H1 (cell line): ENCODE measurements around the gene ATP2B3. TPM values are rescaled to one million over a fixed set of nuclear protein-coding genes. Genes with fewer than 3 reads are reported as not detected.

Source experiments
- CTCF ChIA-PET: fragments of 300-600 bp; sonication (Branson Sonifier 250); formaldehyde crosslinking; loops from one replicate; lab custom pipeline; 2021; ENCODE audit not compliant: partially characterized antibody; lab: Charles Lee
- POLR2A ChIA-PET: fragments of 300-600 bp; sonication (Branson Sonifier 250); formaldehyde crosslinking; loops from one replicate; lab custom pipeline; 2021; ENCODE audit warnings: inconsistent platforms; ENCODE audit not compliant: partially characterized antibody; lab: Charles Lee
- DNase-seq, 2 experiments: peaks; one replicate each; pipeline versions ENCODE4 v3.0.0 to v3.0.0-alpha.2; 2010 to 2022; ENCODE audit warnings: low spot score in 2 of 2, low read depth in 1 of 2, mixed read lengths in 1 of 2
- FAIRE-seq: peaks from 2 replicates; lab custom pipeline; 2011; peaks lifted over from hg19 to GRCh38; lab: Jason Lieb, UNC
- H2AFZ ChIP-seq: 2 replicates; pipeline ENCODE4 v1.8.1; 2012; ENCODE audit warnings: low read length, inconsistent platforms
- H2AK5ac ChIP-seq: 2 replicates; pipeline ENCODE4 v1.6.1; 2013; ENCODE audit warnings: low read depth, low read length
- H2BK120ac ChIP-seq: replicated peaks from 2 replicates; pipeline ENCODE3; 2013; ENCODE audit warnings: low read depth, low read length, inconsistent platforms
- H2BK12ac ChIP-seq: 2 replicates; pipeline ENCODE4 v1.6.1; 2013; ENCODE audit warnings: low read depth, low read length
- H2BK15ac ChIP-seq: 2 replicates; pipeline ENCODE4 v1.6.1; 2013; ENCODE audit warnings: low read length
- H2BK20ac ChIP-seq: 2 replicates; pipeline ENCODE4 v1.6.1; 2013; ENCODE audit warnings: low read length
- H2BK5ac ChIP-seq: 2 replicates; pipeline ENCODE4 v1.6.1; 2013; ENCODE audit warnings: low read depth, low read length
- H3K14ac ChIP-seq: 2 replicates; pipeline ENCODE4 v1.6.1; 2013; ENCODE audit warnings: inconsistent platforms; ENCODE audit not compliant: insufficient read length
- H3K18ac ChIP-seq: 2 replicates; pipeline ENCODE4 v1.6.1; 2013; ENCODE audit warnings: low read length; ENCODE audit errors: extremely low read depth
- H3K23ac ChIP-seq: 2 replicates; pipeline ENCODE4 v1.6.1; 2013; ENCODE audit warnings: inconsistent platforms; ENCODE audit not compliant: insufficient read length
- H3K23me2 ChIP-seq: 2 replicates; pipeline ENCODE4 v1.6.1; 2013; ENCODE audit warnings: low read depth, low read length
- H3K27ac ChIP-seq: 2 replicates; pipeline ENCODE4 v1.6.1; 2011; ENCODE audit warnings: low read depth, low read length, inconsistent platforms
- H3K27me3 ChIP-seq, 4 experiments: replicated peaks in 1 of 4; 1 replicate in 1 of 4; 2 replicates in 3 of 4; pipeline versions ENCODE4 v1.6.1 to v1.8.1; 2011 to 2013; ENCODE audit warnings: low read length in 3 of 4, mild to moderate bottlenecking in 3 of 4, inconsistent platforms in 2 of 4, mixed read lengths in 2 of 4, moderate library complexity in 1 of 4; ENCODE audit not compliant: control insufficient read depth in 3 of 4, insufficient read depth in 3 of 4; ENCODE audit errors: extremely low read depth in 1 of 4
- H3K36me3 ChIP-seq, 4 experiments: 2 replicates each; pipeline versions ENCODE4 v1.6.1 to v1.8.1; 2011 to 2013; ENCODE audit warnings: mild to moderate bottlenecking in 4 of 4, low read length in 3 of 4, moderate library complexity in 2 of 4, control low read depth in 1 of 4, inconsistent platforms in 1 of 4; ENCODE audit not compliant: insufficient read depth in 4 of 4, control insufficient read depth in 2 of 4
- H3K4ac ChIP-seq: replicated peaks from 2 replicates; pipeline ENCODE3; 2013; ENCODE audit warnings: low read length, low read depth, mixed read lengths, inconsistent platforms; ENCODE audit not compliant: insufficient read length
- H3K4me1 ChIP-seq, 4 experiments: replicated peaks in 1 of 4; 1 replicate in 1 of 4; 2 replicates in 3 of 4; pipeline versions ENCODE4 v1.6.1 to v1.8.1; 2011 to 2013; ENCODE audit warnings: low read length in 3 of 4, inconsistent platforms in 2 of 4, mixed read lengths in 1 of 4; ENCODE audit not compliant: insufficient read depth in 4 of 4, control insufficient read depth in 3 of 4
- H3K4me2 ChIP-seq, 2 experiments: 2 replicates each; pipeline versions ENCODE4 v1.6.1 to v1.8.1; 2011 to 2013; ENCODE audit warnings: low read depth in 2 of 2, low read length in 2 of 2, control low read depth in 1 of 2, inconsistent platforms in 1 of 2, mild to moderate bottlenecking in 1 of 2; ENCODE audit not compliant: insufficient read depth in 1 of 2
- H3K4me3 ChIP-seq, 4 experiments: fragments of 200-600, 300-600 bp in 1 of 4; sonication (generic), shearing (Covaris generic), sonication (Bioruptor Twin) in 1 of 4; 2 replicates each; pipeline versions ENCODE4 v1.5.1 to v1.8.1; 2011 to 2016; ENCODE audit warnings: low read length in 4 of 4, low read depth in 3 of 4, control low read depth in 2 of 4, inconsistent platforms in 2 of 4, mild to moderate bottlenecking in 2 of 4, mixed read lengths in 1 of 4, moderate library complexity in 1 of 4; ENCODE audit not compliant: insufficient read depth in 2 of 4; ENCODE audit errors: extremely low read depth in 1 of 4
- H3K56ac ChIP-seq: replicated peaks from 2 replicates; pipeline ENCODE3; 2013; ENCODE audit warnings: low read depth, mild to moderate bottlenecking, mixed read lengths, low read length, inconsistent platforms; ENCODE audit not compliant: insufficient read length
- H3K79me1 ChIP-seq: 2 replicates; pipeline ENCODE4 v1.6.1; 2013; ENCODE audit warnings: low read depth, low read length, control low read depth
- H3K79me2 ChIP-seq, 2 experiments: 2 replicates each; pipeline versions ENCODE4 v1.6.1 to v1.8.1; 2012 to 2013; ENCODE audit warnings: low read length in 2 of 2, mild to moderate bottlenecking in 2 of 2, inconsistent platforms in 1 of 2; ENCODE audit not compliant: insufficient read depth in 2 of 2, control insufficient read depth in 1 of 2
- H3K9ac ChIP-seq, 4 experiments: replicated peaks in 1 of 4; 1 replicate in 1 of 4; 2 replicates in 3 of 4; pipeline versions ENCODE4 v1.6.1 to v1.8.1; 2011 to 2013; ENCODE audit warnings: low read depth in 3 of 4, low read length in 3 of 4, control low read depth in 2 of 4, mild to moderate bottlenecking in 2 of 4, moderate library complexity in 2 of 4, inconsistent platforms in 1 of 4; ENCODE audit errors: extremely low read depth in 1 of 4
- H3K9me3 ChIP-seq, 2 experiments: 2 replicates each; pipeline versions ENCODE4 v1.6.1 to v1.8.1; 2012 to 2013; ENCODE audit warnings: mild to moderate bottlenecking in 2 of 2, moderate library complexity in 2 of 2, control low read depth in 1 of 2, inconsistent platforms in 1 of 2, low read depth in 1 of 2, low read length in 1 of 2, mixed read lengths in 1 of 2; ENCODE audit not compliant: insufficient read depth in 2 of 2
- H4K20me1 ChIP-seq, 2 experiments: replicated peaks in 1 of 2; 2 replicates each; pipeline versions ENCODE3 to v1.8.1; 2011 to 2013; ENCODE audit warnings: inconsistent platforms in 2 of 2, low read length in 2 of 2, mild to moderate bottlenecking in 1 of 2; ENCODE audit not compliant: insufficient read depth in 2 of 2, control insufficient read depth in 1 of 2
- H4K5ac ChIP-seq: 2 replicates; pipeline ENCODE4 v1.6.1; 2013; ENCODE audit warnings: low read length, low read depth, mixed read lengths, inconsistent platforms; ENCODE audit not compliant: insufficient read length
- H4K8ac ChIP-seq: 2 replicates; pipeline ENCODE4 v1.8.0; 2013; ENCODE audit warnings: mild to moderate bottlenecking, moderate library complexity, low read length, inconsistent platforms; ENCODE audit not compliant: insufficient read depth; ENCODE audit errors: extremely low read depth
- H4K91ac ChIP-seq: replicated peaks from 2 replicates; pipeline ENCODE3; 2013; ENCODE audit warnings: low read length, mixed read lengths, inconsistent platforms; ENCODE audit not compliant: insufficient read length
- ATF3 ChIP-seq: IDR thresholded peaks from 2 replicates; pipeline ENCODE4 v1.6.1; 2011; ENCODE audit warnings: low read depth, mild to moderate bottlenecking, low read length; ENCODE audit not compliant: insufficient read depth
- BCL11A ChIP-seq, 2 experiments: IDR thresholded peaks; one replicate each; pipeline ENCODE4 v1.6.1; 2011; ENCODE audit warnings: low read depth in 2 of 2, low read length in 2 of 2, mild to moderate bottlenecking in 2 of 2
- CHD1 ChIP-seq: IDR thresholded peaks from 2 replicates; pipeline ENCODE4 v1.6.1; 2012; ENCODE audit warnings: low read depth, low read length, improper control_type of control experiment
- CTBP2 ChIP-seq: IDR thresholded peaks from 2 replicates; pipeline ENCODE4 v1.7.0; 2011; ENCODE audit warnings: borderline replicate concordance, mild to moderate bottlenecking, moderate library complexity, mixed read lengths, low read length; ENCODE audit not compliant: insufficient read depth, insufficient read length
- E2F6 ChIP-seq: IDR thresholded peaks from 2 replicates; pipeline ENCODE4 v1.6.1; 2012; ENCODE audit warnings: inconsistent platforms
- JUN ChIP-seq: IDR thresholded peaks from 2 replicates; pipeline ENCODE4 v1.6.1; 2011; ENCODE audit warnings: low read depth, mild to moderate bottlenecking, improper control_type of control experiment, low read length
- SIN3A ChIP-seq, 2 experiments: IDR thresholded peaks in 1 of 2; conservative IDR thresholded peaks in 1 of 2; 2 replicates each; pipeline ENCODE4 v1.6.1; 2011 to 2012; ENCODE audit warnings: low read length in 2 of 2, improper control_type of control experiment in 1 of 2, low read depth in 1 of 2, mild to moderate bottlenecking in 1 of 2
- SIRT6 ChIP-seq: IDR thresholded peaks from one replicate; pipeline ENCODE4 v1.7.1; 2012; ENCODE audit warnings: low read length, inconsistent platforms
- SIX5 ChIP-seq: IDR thresholded peaks from 2 replicates; pipeline ENCODE4 v1.6.1; 2011; ENCODE audit warnings: mild to moderate bottlenecking, low read depth, low read length
- SRF ChIP-seq: IDR thresholded peaks from 2 replicates; pipeline ENCODE4 v1.6.1; 2011; ENCODE audit warnings: mild to moderate bottlenecking, low read depth, low read length, moderate library complexity
- TEAD4 ChIP-seq: IDR thresholded peaks from 2 replicates; pipeline ENCODE4 v1.6.1; 2012; ENCODE audit warnings: low read depth, low read length, inconsistent platforms, mixed read lengths
- USF2 ChIP-seq: IDR thresholded peaks from 2 replicates; pipeline ENCODE4 v1.6.1; 2011; ENCODE audit warnings: low read length, improper control_type of control experiment
- WGBS, 2 experiments: shearing (Covaris generic) in 1 of 2; methylation state at CpG; one replicate each; pipeline versions ENCODE4 v1.1.6 to v1.1.7; 2013 to 2015; ENCODE audit warnings: low lambda C conversion rate in 2 of 2, mixed read lengths in 2 of 2, inconsistent platforms in 1 of 2, low coverage in 1 of 2, missing lambda C conversion rate in 1 of 2; ENCODE audit not compliant: insufficient replicate concordance in 2 of 2, insufficient coverage in 1 of 2, insufficient read length in 1 of 2; ENCODE audit errors: extremely low coverage in 1 of 2, missing lambda C conversion rate in 1 of 2; 5-methylcytosine and 5-hydroxymethylcytosine counted together
- polyA plus RNA-seq, 7 experiments: library from polyadenylated mRNA; depleted of rRNA in 3 of 7; stranded (reverse) in 5 of 7; unstranded in 2 of 7; fragments of >200 nt in 5 of 7; fragments of 200-250 nt in 2 of 7; gene quantifications; 1 replicate in 5 of 7; 2 replicates in 1 of 7; 4 replicates in 1 of 7; pipeline versions ENCODE4 v1.2.1 to v1.2.3, GENCODE V29; 2011 to 2013; ENCODE audit warnings: missing spikeins in 2 of 7, mixed read lengths in 2 of 7
- total RNA-seq: library from RNA; stranded (reverse); fragmentation: NEBNext Ultra II Directional; extraction: Animal tissue kit (Norgen Biotek cat#: 25700); gene quantifications from 2 replicates; pipeline ENCODE4 v1.2.1, GENCODE V29; 2021

ATP2B3 gene
- total and polyA plus RNA-seq, 2 of the 8 experiments (the other 6 are each of a cell fraction or from before 2014, with no cell fraction given): 0.14 to 0.19 TPM

DNA sequence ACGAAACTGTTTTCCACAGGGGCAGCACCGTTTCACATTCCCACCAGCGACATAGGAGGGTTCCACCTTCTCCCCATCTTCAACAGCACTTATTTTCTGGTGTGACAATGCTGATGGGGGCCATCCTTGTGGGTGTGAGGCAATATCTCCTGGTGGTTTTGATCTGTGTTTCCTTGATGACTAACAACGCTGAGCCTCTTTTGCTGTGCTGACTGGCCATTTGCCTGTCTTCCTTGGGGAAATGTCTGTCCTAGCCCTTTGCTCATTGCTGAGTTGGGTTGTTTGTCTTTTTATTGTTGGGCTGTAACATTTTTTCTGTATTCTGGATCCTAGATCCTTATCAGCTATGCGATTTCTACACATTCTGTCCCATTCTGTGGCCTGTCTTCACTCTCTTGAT, 33.7 kb downstream of the ATP2B3 start:
- no peak overlapping the region for H2BK120ac ChIP-seq
- no peak overlapping the region for H3K18ac ChIP-seq
- no peak overlapping the region for H2AFZ ChIP-seq
- H3K4me1 ChIP-seq: no peaks in the 10 kb centered on the region
- H3K4ac ChIP-seq: no peak overlapping the region
- no peak for FAIRE-seq
- H4K20me1 ChIP-seq: no peaks in the 10 kb centered on the region
- H4K91ac ChIP-seq: no peak overlapping the region
- no peak overlapping the region for H3K56ac ChIP-seq
- H2BK20ac ChIP-seq: no peak overlapping the region
- no peak for DNase-seq
- H3K4me2 ChIP-seq: no peak overlapping the region
- no peaks in the 10 kb centered on the region for H3K79me2 ChIP-seq
- H3K79me1 ChIP-seq: no peaks in the 10 kb centered on the region
- no peaks in the 10 kb centered on the region for H3K23me2 ChIP-seq
- WGBS, 2 experiments: 82% methylated on average over 5 of the region's 5 CpGs; no CpG with 5 or more reads in 1 of the 2 experiments
- ChIA-PET POLR2A (interaction anchor here (0.6 kb wide), 1 partner anchor 85 kb away, joined by 3 read pairs; no protein-coding TSS in a partner anchor), CTCF (interaction anchor here (1.5 to 7.9 kb wide), 9 partner anchors 9 to 117 kb away, joined by 3 to 51 read pairs (median 8); partner anchors contain the start of gene DUSP9)
- H3K4me3 ChIP-seq: no peak overlapping the region
- no peak overlapping the region for H2BK15ac ChIP-seq
- no peak overlapping the region for H2BK12ac ChIP-seq
- H3K9me3 ChIP-seq: no peaks in the 10 kb centered on the region
- no peak overlapping the region for H2AK5ac ChIP-seq
- H4K5ac ChIP-seq: no peak overlapping the region
- TF ChIP-seq SIRT6 (no peak), SIX5 (no peak), ATF3 (no peak), CHD1 (no peak), CTBP2 (no peak), SIN3A (conservative IDR thresholded peaks at IDR 0.05 in 1 of 2, IDR thresholded peaks at IDR 0.05 in 1 of 2; ENCODE audit: low read depth in 1 of 2, low read length in 2 of 2) (no peak), SRF (no peak), JUN (no peak), BCL11A (IDR thresholded peaks at IDR 0.05; ENCODE audit: low read depth in 2 of 2, low read length in 2 of 2) (no peak), TEAD4 (no peak), USF2 (no peak), E2F6 (no peak)
- no peak overlapping the region for H3K23ac ChIP-seq
- H3K36me3 ChIP-seq: no peaks in the 10 kb centered on the region
- H3K9ac ChIP-seq: no peak overlapping the region
- no peak overlapping the region for H3K27ac ChIP-seq
- H4K8ac ChIP-seq: no peak overlapping the region
- H3K27me3 ChIP-seq: no peaks in the 10 kb centered on the region; a peak in 1 of 7 replicates
- no peak overlapping the region for H2BK5ac ChIP-seq
- no peak overlapping the region for H3K14ac ChIP-seq
